Muscle layer of colon (tissue), 2 donors: ENCODE measurements around the gene P2RX7.

Experiments used
- H3K27ac ChIP-seq: one replicate; pipeline ENCODE4 v1.7.0; 2013; ENCODE audit warnings: low read depth, mild to moderate bottlenecking, low read length, moderate library complexity
- H3K27me3 ChIP-seq, 2 donors: one replicate each; pipeline ENCODE4 v1.7.0; 2013; ENCODE audit warnings: low read length in 2 of 2, mild to moderate bottlenecking in 2 of 2; ENCODE audit not compliant: insufficient read depth in 2 of 2, control insufficient read depth in 1 of 2
- H3K36me3 ChIP-seq: one replicate; pipeline ENCODE4 v1.7.0; 2013; ENCODE audit warnings: mild to moderate bottlenecking, low read length; ENCODE audit not compliant: insufficient read depth
- H3K4me1 ChIP-seq: one replicate; pipeline ENCODE4 v1.7.0; 2013; ENCODE audit warnings: mild to moderate bottlenecking, low read length; ENCODE audit not compliant: insufficient read depth
- H3K4me3 ChIP-seq, 2 donors: one replicate each; pipeline ENCODE4 v1.7.0; 2013; ENCODE audit warnings: low read length in 2 of 2, low read depth in 1 of 2, mild to moderate bottlenecking in 1 of 2, moderate library complexity in 1 of 2
- H3K9ac ChIP-seq: one replicate; pipeline ENCODE4 v1.7.0; 2013; ENCODE audit warnings: low read length
- H3K9me3 ChIP-seq: one replicate; pipeline ENCODE4 v1.7.0; 2013; ENCODE audit warnings: mild to moderate bottlenecking, low read length
- donor health status: abdominal sarcoma.
- donor health status: Adenocarcinoma of cecum.

Gene P2RX7

GRCh38 chr12:121182222-121182893, 49.7 kb downstream of the P2RX7 start:
- no peak overlapping the region for H3K27ac ChIP-seq

DNA sequence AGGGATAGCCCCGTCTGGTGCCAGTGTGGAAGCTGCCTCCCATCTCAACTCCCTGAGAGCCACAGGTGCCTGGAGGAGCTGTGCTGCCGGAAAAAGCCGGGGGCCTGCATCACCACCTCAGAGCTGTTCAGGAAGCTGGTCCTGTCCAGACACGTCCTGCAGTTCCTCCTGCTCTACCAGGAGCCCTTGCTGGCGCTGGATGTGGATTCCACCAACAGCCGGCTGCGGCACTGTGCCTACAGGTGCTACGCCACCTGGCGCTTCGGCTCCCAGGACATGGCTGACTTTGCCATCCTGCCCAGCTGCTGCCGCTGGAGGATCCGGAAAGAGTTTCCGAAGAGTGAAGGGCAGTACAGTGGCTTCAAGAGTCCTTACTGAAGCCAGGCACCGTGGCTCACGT, 51.7 kb downstream of the P2RX7 start:
- Histone ChIP-seq H3K27me3 (no peaks in the 10 kb centered on the region), H3K4me3 (no peak overlapping the region), H3K9me3 (no peaks in the 10 kb centered on the region), H3K9ac (no peak overlapping the region), H3K4me1 (no peaks in the 10 kb centered on the region), H3K36me3 (peaks cover 6% of the 10 kb centered on the region), H3K27ac (no peak overlapping the region)

More at GRCh38 chr12:121182222-121182893, 49.7 kb downstream of the P2RX7 start:
- Histone ChIP-seq H3K4me1 (no peaks in the 10 kb centered on the region), H3K4me3 (no peak overlapping the region), H3K9ac (no peak overlapping the region), H3K27me3 (no peaks in the 10 kb centered on the region), H3K9me3 (no peaks in the 10 kb centered on the region), H3K36me3 (peaks cover 6% of the 10 kb centered on the region)

GRCh38 chr12:121184984-121185889, 52.6 kb downstream of the P2RX7 start:
- Histone ChIP-seq H3K9me3 (no peaks in the 10 kb centered on the region), H3K27ac (no peak overlapping the region), H3K4me3 (no peak overlapping the region), H3K27me3 (no peaks in the 10 kb centered on the region), H3K9ac (no peak overlapping the region), H3K36me3 (peaks cover 6% of the 10 kb centered on the region), H3K4me1 (no peaks in the 10 kb centered on the region)

- Histone ChIP-seq H3K4me3 (no peak overlapping the region), H3K9me3 (no peaks in the 10 kb centered on the region), H3K36me3 (no peaks in the 10 kb centered on the region), H3K27ac (no peak overlapping the region), H3K4me1 (no peaks in the 10 kb centered on the region), H3K9ac (no peak overlapping the region), H3K27me3 (no peaks in the 10 kb centered on the region)
These were observed 54.1 kb downstream of the P2RX7 start for GRCh38 chr12:121186826-121187225.

DNA sequence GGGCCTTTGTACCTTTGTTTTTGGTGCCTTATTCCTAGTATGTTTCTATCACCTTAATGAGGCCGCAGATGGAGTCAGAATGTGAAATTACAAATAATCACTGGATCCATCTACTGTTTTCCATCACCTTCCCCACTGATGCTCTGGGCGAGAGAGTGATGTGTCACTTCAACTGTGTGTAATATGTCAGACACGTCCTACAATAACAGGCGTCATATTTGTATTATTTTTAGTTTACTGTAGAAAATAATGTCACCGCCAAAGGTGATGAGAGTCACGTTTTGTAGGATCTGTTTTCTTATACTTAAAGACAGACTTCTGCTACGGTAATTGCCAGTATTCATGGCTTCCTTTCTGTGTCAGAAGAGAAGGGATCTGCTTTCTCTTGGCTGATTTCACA, 54.8 kb downstream of the P2RX7 start:
- Histone ChIP-seq H3K27ac (no peak overlapping the region), H3K9ac (no peak overlapping the region), H3K9me3 (no peaks in the 10 kb centered on the region), H3K36me3 (no peaks in the 10 kb centered on the region), H3K4me1 (no peaks in the 10 kb centered on the region), H3K4me3 (no peak overlapping the region), H3K27me3 (no peaks in the 10 kb centered on the region)

GRCh38 chr12:121188227-121188626, 55.6 kb downstream of the P2RX7 start:
- Histone ChIP-seq H3K27me3 (no peaks in the 10 kb centered on the region), H3K36me3 (no peaks in the 10 kb centered on the region), H3K9me3 (no peaks in the 10 kb centered on the region), H3K4me1 (no peaks in the 10 kb centered on the region), H3K4me3 (no peak overlapping the region), H3K27ac (no peak overlapping the region), H3K9ac (no peak overlapping the region)

GRCh38 chr12:121189131-121189530, 56.5 kb downstream of the P2RX7 start:
- no peaks in the 10 kb centered on the region for H3K4me1 ChIP-seq
- no peaks in the 10 kb centered on the region for H3K9me3 ChIP-seq
- H3K36me3 ChIP-seq, result no peaks in the 10 kb centered on the region
- H3K27ac ChIP-seq, result no peak overlapping the region
- H3K4me3 ChIP-seq, result no peak overlapping the region
- H3K9ac ChIP-seq, result no peak overlapping the region
- H3K27me3 ChIP-seq, result no peaks in the 10 kb centered on the region

GRCh38 chr12:121189619-121190155, 57.0 kb downstream of the P2RX7 start:
- Histone ChIP-seq H3K36me3 (no peaks in the 10 kb centered on the region), H3K9me3 (no peaks in the 10 kb centered on the region), H3K4me3 (no peak overlapping the region), H3K27me3 (no peaks in the 10 kb centered on the region), H3K9ac (no peak overlapping the region), H3K4me1 (no peaks in the 10 kb centered on the region), H3K27ac (no peak overlapping the region)

GRCh38 chr12:121190523-121191031, 57.9 kb downstream of the P2RX7 start:
- Histone ChIP-seq H3K9ac (no peak overlapping the region), H3K4me1 (no peaks in the 10 kb centered on the region), H3K27me3 (no peaks in the 10 kb centered on the region), H3K27ac (no peak overlapping the region), H3K36me3 (no peaks in the 10 kb centered on the region), H3K4me3 (no peak overlapping the region), H3K9me3 (no peaks in the 10 kb centered on the region)

DNA sequence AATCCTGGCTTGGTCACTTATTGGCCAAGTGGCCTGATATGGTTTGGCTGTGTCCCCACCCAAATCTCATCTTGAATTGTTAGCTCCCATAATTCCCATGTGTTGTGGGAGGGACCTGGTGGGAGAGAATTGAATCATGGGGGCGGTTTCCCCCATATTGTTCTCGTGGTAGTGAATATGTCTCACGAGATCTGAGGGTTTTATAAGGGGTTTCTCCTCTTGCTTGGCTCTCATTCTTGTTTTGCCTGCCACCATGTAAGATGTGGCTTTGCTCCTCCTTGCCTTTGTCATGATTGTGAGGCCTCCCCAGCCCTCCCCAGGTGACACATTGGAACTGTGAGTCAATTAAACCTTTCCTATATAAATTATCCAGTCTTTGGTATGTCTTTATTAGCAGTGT, 58.5 kb downstream of the P2RX7 start:
- Histone ChIP-seq H3K9ac (no peak overlapping the region), H3K27ac (no peak overlapping the region), H3K4me3 (no peak overlapping the region), H3K4me1 (no peaks in the 10 kb centered on the region), H3K36me3 (no peaks in the 10 kb centered on the region), H3K9me3 (no peaks in the 10 kb centered on the region), H3K27me3 (no peaks in the 10 kb centered on the region)

GRCh38 chr12:121196902-121197301, 64.2 kb downstream of the P2RX7 start:
- no peak overlapping the region for H3K27ac ChIP-seq

More at GRCh38 chr12:121196902-121197301, 64.2 kb downstream of the P2RX7 start:
- Histone ChIP-seq H3K4me3 (no peak overlapping the region), H3K36me3 (no peaks in the 10 kb centered on the region), H3K27me3 (no peaks in the 10 kb centered on the region), H3K9ac (no peak overlapping the region), H3K4me1 (no peaks in the 10 kb centered on the region), H3K9me3 (no peaks in the 10 kb centered on the region)
